Testis (tissue), 2 donors: ENCODE measurements around the gene IRS1.

ENCODE experiments used
- CTCF ChIP-seq, 3 experiments: fragments of 450-650 bp in 2 of 3; fragments of 200-600 bp in 1 of 3; sonication (generic) in 1 of 3; IDR thresholded peaks; one replicate each; pipeline ENCODE4 v1.5.1; 2016 to 2019; ENCODE audit warnings: antibody characterized with exemption in 3 of 3, mild to moderate bottlenecking in 2 of 3, moderate library complexity in 1 of 3
- POLR2A ChIP-seq: fragments of 450-650 bp; IDR thresholded peaks from one replicate; pipeline ENCODE4 v1.6.1; 2017; ENCODE audit warnings: antibody characterized with exemption, mild to moderate bottlenecking, moderate library complexity

- TF ChIP-seq CTCF (IDR thresholded peaks at IDR 0.05) (no peak), POLR2A (no peak)
Measured at GRCh38 chr2:226772389-226773179, 27.0 kb downstream of the IRS1 start.
